HUES6 (cell line): ENCODE results near the gene ROR2.
"Not testable (repeated sequence)": the region's sequence is repeated elsewhere in the genome, so short reads cannot be mapped to it uniquely, and the experiment has no call there.

Source experiments
- H3K27ac ChIP-seq: 2 replicates; pipeline ENCODE4 v1.7.0; 2013; ENCODE audit warnings: low read depth, mild to moderate bottlenecking, low read length, inconsistent platforms
- H3K27me3 ChIP-seq: 2 replicates; pipeline ENCODE4 v1.6.1; 2013; ENCODE audit warnings: low read length; ENCODE audit not compliant: control insufficient read depth, insufficient read depth
- H3K36me3 ChIP-seq: 2 replicates; pipeline ENCODE4 v1.6.1; 2013; ENCODE audit warnings: low read length; ENCODE audit not compliant: control insufficient read depth, insufficient read depth
- H3K4me1 ChIP-seq: 2 replicates; pipeline ENCODE4 v1.6.1; 2013; ENCODE audit warnings: low read length; ENCODE audit not compliant: control insufficient read depth, insufficient read depth
- H3K4me3 ChIP-seq: 2 replicates; pipeline ENCODE4 v1.5.1; 2013; ENCODE audit warnings: low read depth, low read length
- H3K9ac ChIP-seq: one replicate; pipeline ENCODE4 v1.6.1; 2013; ENCODE audit warnings: mild to moderate bottlenecking, low read length
- H3K9me3 ChIP-seq: 2 replicates; pipeline ENCODE4 v1.6.1; 2013; ENCODE audit warnings: low read depth, low read length; ENCODE audit not compliant: control insufficient read depth, insufficient read depth

ROR2 gene

GRCh38 chr9:91647371-91647770 lies 302.7 kb downstream of the ROR2 start:
- Histone ChIP-seq H3K36me3 (no peaks in the 10 kb centered on the region), H3K9me3 (no peaks in the 10 kb centered on the region), H3K27ac (no peak overlapping the region), H3K27me3 (no peaks in the 10 kb centered on the region), H3K4me1 (no peaks in the 10 kb centered on the region), H3K4me3 (no peak overlapping the region), H3K9ac (no peak overlapping the region)

DNA sequence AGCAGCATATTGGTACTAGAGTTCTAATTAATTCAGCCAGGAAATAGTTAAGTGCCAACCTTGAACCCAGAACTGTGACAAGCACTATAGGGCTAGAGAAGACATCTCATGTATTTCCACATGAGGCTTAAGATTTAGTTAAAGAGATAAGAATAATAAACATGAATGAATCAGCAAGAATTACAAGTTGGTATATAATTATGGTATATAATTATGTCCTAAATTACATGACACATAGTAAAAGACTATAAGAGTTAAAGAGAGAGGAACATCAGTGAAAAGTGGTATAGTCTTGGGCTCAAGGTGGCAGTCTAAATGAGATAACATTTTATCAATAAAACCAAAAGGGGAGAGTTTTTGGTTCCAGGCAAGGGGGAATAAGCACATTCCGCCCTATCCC lies 303.3 kb downstream of the ROR2 start:
- Histone ChIP-seq H3K9ac (no peak overlapping the region), H3K27me3 (no peaks in the 10 kb centered on the region), H3K4me1 (no peaks in the 10 kb centered on the region), H3K9me3 (no peaks in the 10 kb centered on the region), H3K27ac (no peak overlapping the region), H3K36me3 (no peaks in the 10 kb centered on the region), H3K4me3 (no peak overlapping the region)

GRCh38 chr9:91644433-91644832 lies 305.6 kb downstream of the ROR2 start:
- no peak overlapping the region for H3K9ac ChIP-seq
- no peak overlapping the region for H3K27ac ChIP-seq
- peaks cover 5% of the 10 kb centered on the region; the same call in 1 of the 2 replicates for H3K9me3 ChIP-seq
- no peaks in the 10 kb centered on the region for H3K27me3 ChIP-seq
- no peak overlapping the region for H3K4me3 ChIP-seq
- H3K4me1 ChIP-seq: no peaks in the 10 kb centered on the region
- H3K36me3 ChIP-seq: no peaks in the 10 kb centered on the region

DNA sequence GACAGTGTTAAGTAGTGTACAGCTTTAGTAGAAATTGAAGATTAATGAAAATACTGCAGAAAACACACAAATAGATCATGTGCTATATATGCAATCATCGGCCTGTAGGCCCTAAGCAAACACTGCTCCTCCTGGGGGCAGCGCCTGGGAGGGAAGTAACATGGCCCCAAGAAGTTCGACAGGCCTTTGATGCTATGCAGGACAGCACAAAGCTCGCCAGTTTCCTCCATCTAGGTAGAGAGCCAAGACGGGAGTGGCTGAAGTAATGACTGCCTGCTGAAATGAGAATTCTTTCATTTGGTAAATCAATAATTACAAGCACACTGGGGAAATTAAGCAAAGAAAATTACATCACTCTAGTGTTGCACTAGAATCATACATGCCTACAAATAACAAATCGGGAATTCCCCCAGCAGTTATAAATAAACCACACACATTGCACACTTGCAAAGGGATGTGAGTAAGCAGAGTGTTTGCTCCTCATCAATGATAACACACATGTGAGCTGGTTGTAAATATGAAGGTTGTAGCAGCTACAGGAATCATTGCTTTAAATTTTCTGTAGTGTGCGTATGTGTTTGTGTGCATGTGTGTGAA lies 306.4 kb downstream of the ROR2 start:
- no peak overlapping the region for H3K4me3 ChIP-seq
- H3K9me3 ChIP-seq: peaks cover 5% of the 10 kb centered on the region; the same call in 1 of the 2 replicates
- no peaks in the 10 kb centered on the region for H3K4me1 ChIP-seq
- H3K9ac ChIP-seq: no peak overlapping the region
- H3K27me3 ChIP-seq: no peaks in the 10 kb centered on the region
- no peaks in the 10 kb centered on the region for H3K36me3 ChIP-seq
- no peak overlapping the region for H3K27ac ChIP-seq

DNA sequence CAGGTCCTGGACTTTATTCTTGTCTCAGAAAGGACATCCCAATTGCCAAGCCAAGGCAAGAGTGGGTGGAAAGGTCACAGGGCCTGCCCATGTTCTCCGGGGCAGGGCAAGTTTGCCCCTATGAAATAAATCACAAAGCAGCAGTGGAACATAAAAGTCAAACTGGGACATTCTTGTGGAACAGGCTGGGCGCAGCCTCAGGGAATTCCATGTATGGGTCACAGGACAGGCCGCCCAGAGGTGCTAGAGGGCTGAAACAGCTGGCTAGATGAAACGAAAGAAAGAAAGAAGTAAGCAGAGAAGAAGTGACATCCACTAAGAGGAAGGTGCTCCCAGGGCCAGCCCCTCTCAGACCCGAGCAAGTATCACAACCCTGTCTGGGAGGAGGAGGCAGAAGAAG lies 307.3 kb downstream of the ROR2 start:
- Histone ChIP-seq H3K27me3 (no peaks in the 10 kb centered on the region), H3K9ac (no peak overlapping the region), H3K4me1 (no peaks in the 10 kb centered on the region), H3K36me3 (no peaks in the 10 kb centered on the region), H3K27ac (no peak overlapping the region), H3K9me3 (peaks cover 5% of the 10 kb centered on the region; the same call in 1 of the 2 replicates), H3K4me3 (no peak overlapping the region)

DNA sequence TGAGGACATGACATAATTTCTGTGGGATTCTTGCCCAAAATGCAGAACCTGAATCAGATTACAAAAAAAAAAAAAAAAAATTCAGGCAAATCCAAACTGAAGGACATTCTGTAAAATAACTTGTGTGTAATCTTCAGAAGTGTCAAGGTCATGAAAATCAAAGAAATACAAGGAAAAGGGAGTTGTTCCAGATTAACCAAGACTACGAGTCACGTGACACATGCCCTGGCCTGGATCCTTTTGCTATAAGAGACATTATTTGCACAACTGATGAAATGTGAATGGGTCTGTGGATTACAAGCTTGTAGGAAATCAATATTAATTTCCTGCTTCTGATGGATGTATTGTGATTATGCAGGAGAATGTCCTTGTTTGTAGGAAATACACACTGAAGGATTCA lies 309.6 kb downstream of the ROR2 start:
- Histone ChIP-seq H3K4me3 (no peak overlapping the region), H3K27ac (no peak overlapping the region), H3K27me3 (no peaks in the 10 kb centered on the region), H3K4me1 (no peaks in the 10 kb centered on the region), H3K9ac (no peak overlapping the region), H3K36me3 (no peaks in the 10 kb centered on the region), H3K9me3 (peaks cover 5% of the 10 kb centered on the region; the same call in 1 of the 2 replicates)

- Histone ChIP-seq H3K9me3 (peaks cover 5% of the 10 kb centered on the region; the same call in 1 of the 2 replicates), H3K4me1 (no peaks in the 10 kb centered on the region), H3K27ac (no peak overlapping the region), H3K27me3 (no peaks in the 10 kb centered on the region), H3K9ac (no peak overlapping the region), H3K36me3 (no peaks in the 10 kb centered on the region), H3K4me3 (no peak overlapping the region)
Observed at GRCh38 chr9:91639054-91639453, 311.0 kb downstream of the ROR2 start.

- H3K27me3 ChIP-seq, H3K4me3 ChIP-seq, H3K9ac ChIP-seq, H3K4me1 ChIP-seq, H3K9me3 ChIP-seq, H3K27ac ChIP-seq, H3K36me3 ChIP-seq: not testable (repeated sequence)
Observed at GRCh38 chr9:91634832-91635231, 315.2 kb downstream of the ROR2 start.

- no peak overlapping the region for H3K4me3 ChIP-seq
- no peak overlapping the region for H3K27ac ChIP-seq
- H3K27me3 ChIP-seq: no peaks in the 10 kb centered on the region
- no peaks in the 10 kb centered on the region for H3K9me3 ChIP-seq
- H3K4me1 ChIP-seq: no peaks in the 10 kb centered on the region
- no peaks in the 10 kb centered on the region for H3K36me3 ChIP-seq
- H3K9ac ChIP-seq: no peak overlapping the region
Observed at GRCh38 chr9:91629718-91630117, 320.3 kb downstream of the ROR2 start.

GRCh38 chr9:91628892-91629291 lies 321.1 kb downstream of the ROR2 start:
- Histone ChIP-seq H3K27me3 (no peaks in the 10 kb centered on the region), H3K36me3 (no peaks in the 10 kb centered on the region), H3K4me3 (no peak overlapping the region), H3K27ac (no peak overlapping the region), H3K4me1 (no peaks in the 10 kb centered on the region), H3K9me3 (no peaks in the 10 kb centered on the region), H3K9ac (no peak overlapping the region)

- no peak overlapping the region for H3K4me3 ChIP-seq
- H3K27me3 ChIP-seq: no peaks in the 10 kb centered on the region
- H3K9ac ChIP-seq: no peak overlapping the region
- H3K36me3 ChIP-seq: no peaks in the 10 kb centered on the region
- no peaks in the 10 kb centered on the region for H3K4me1 ChIP-seq
- H3K9me3 ChIP-seq: no peaks in the 10 kb centered on the region
- no peak overlapping the region for H3K27ac ChIP-seq
Observed at GRCh38 chr9:91625331-91625730, 324.7 kb downstream of the ROR2 start.

DNA sequence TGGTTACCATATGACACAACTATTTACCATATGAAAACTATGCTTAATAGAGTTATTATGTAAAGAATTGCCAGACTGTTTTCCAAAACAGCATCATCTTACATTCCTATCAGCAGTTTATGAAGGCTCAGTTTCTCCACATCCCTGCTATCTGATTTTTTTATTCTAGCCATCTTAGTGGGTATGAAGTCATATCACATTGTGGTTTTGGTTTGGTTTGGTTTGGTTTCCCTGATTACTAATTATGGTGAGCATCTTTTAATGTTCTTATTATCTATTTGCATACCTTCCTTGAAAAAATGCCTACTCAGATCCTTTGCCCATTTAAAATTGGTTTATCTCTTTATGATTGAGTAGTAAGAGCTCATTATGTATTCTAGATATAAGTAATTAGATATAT lies 327.0 kb downstream of the ROR2 start:
- no peak overlapping the region for H3K9ac ChIP-seq
- no peak overlapping the region for H3K27ac ChIP-seq
- no peaks in the 10 kb centered on the region for H3K9me3 ChIP-seq
- no peaks in the 10 kb centered on the region for H3K36me3 ChIP-seq
- H3K27me3 ChIP-seq: no peaks in the 10 kb centered on the region
- H3K4me3 ChIP-seq: no peak overlapping the region
- no peaks in the 10 kb centered on the region for H3K4me1 ChIP-seq
